Esophagus muscularis mucosa (tissue), 4 donors: ENCODE data around the gene ARHGEF37. TPM values are rescaled to one million over a fixed set of nuclear protein-coding genes. Genes with fewer than 3 reads are reported as not detected.

Experiments
- DNase-seq: peaks from one replicate; pipeline ENCODE4 v3.0.0-alpha.2; 2017; ENCODE audit errors: extremely low spot score
- H3K27ac ChIP-seq, 4 donors: fragments of 200-600 bp; sonication (generic); replicated peaks in 1 of 4; 1 replicate in 3 of 4; 2 replicates in 1 of 4; pipeline ENCODE4 v1.5.1; 2016 to 2019; ENCODE audit warnings: mild to moderate bottlenecking in 1 of 4
- H3K27me3 ChIP-seq, 4 donors: fragments of 200-600 bp; sonication (generic); one replicate each; pipeline versions ENCODE4 v1.5.1 to v1.6.0; 2016 to 2019
- H3K36me3 ChIP-seq, 4 donors: fragments of 200-600 bp; sonication (generic); one replicate each; pipeline ENCODE4 v1.5.1; 2016 to 2019
- H3K4me1 ChIP-seq, 4 donors: fragments of 200-600 bp; sonication (generic); one replicate each; pipeline ENCODE4 v1.5.1; 2016 to 2019
- H3K4me3 ChIP-seq, 4 donors: fragments of 200-600 bp; sonication (generic); 1 replicate in 2 of 4; 2 replicates in 2 of 4; pipeline ENCODE4 v1.5.1; 2016 to 2019; ENCODE audit warnings: mild to moderate bottlenecking in 4 of 4, moderate library complexity in 1 of 4
- H3K9me3 ChIP-seq, 4 donors: fragments of 200-600 bp; sonication (generic); 1 replicate in 3 of 4; 2 replicates in 1 of 4; pipeline ENCODE4 v1.5.1; 2016 to 2019
- EP300 ChIP-seq: sonication (generic); formaldehyde crosslinking; IDR thresholded peaks from one replicate; pipeline ENCODE4 v1.6.1; 2017; ENCODE audit warnings: antibody characterized with exemption
- POLR2A ChIP-seq: fragments of 450-650 bp; IDR thresholded peaks from one replicate; pipeline ENCODE4 v1.6.1; 2017; ENCODE audit warnings: antibody characterized with exemption, moderate library complexity, mild to moderate bottlenecking, low read depth
- POLR2AphosphoS5 ChIP-seq, 2 donors: sonication (generic); formaldehyde crosslinking; IDR thresholded peaks; one replicate each; pipeline ENCODE4 v1.6.1; 2017; ENCODE audit warnings: antibody characterized with exemption in 2 of 2
- WGBS: methylation state at CpG from one replicate; pipeline ENCODE4 v1.1.5; 2018; 5-methylcytosine and 5-hydroxymethylcytosine counted together
- intact Hi-C: fragments of 100-400 bp; cut with DNase I; formaldehyde crosslinking; loops from one replicate; pipeline ENCODE4 v1.15.1; 2023
- total RNA-seq, 4 donors: library from RNA; depleted of rRNA; stranded (reverse); fragments of >200 nt; gene quantifications; one replicate each; pipeline versions ENCODE4 v1.1.0 to v1.2.1, GENCODE V29; 2016
- TF ChIP-seq, protein P1 (sequence below), 3 experiments: fragments of 200-600 bp in 2 of 3; fragments of 450-650 bp in 1 of 3; sonication (generic) in 2 of 3; IDR thresholded peaks; one replicate each; pipeline ENCODE4 v1.5.1; 2017 to 2019; ENCODE audit warnings: antibody characterized with exemption in 3 of 3, mild to moderate bottlenecking in 2 of 3, moderate library complexity in 1 of 3

ARHGEF37 gene
- total RNA-seq, 4 donors from 2014 or later = 11.9 to 22.0 (median 19.5) TPM

DNA sequence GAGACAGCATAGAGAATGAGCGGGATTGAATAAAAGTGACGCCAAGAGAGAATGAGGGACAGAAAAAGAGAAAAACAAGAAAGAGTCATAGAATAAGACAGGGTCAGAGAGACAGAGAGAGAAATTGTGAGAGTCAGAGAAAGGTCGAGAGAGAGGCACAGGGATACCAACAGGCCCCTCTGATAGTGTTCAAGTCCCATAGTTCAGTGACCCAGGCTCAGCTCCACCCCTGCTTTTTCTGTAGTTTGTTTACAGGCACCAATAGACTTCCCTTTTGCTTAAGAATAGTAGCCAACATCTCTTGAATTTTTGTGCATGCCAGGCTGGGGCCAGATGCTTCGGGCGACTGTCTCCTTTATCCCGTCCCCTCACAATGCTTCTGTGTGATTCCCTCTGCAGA, 62.5 kb downstream of the ARHGEF37 start:
- Histone ChIP-seq H3K36me3 (no peaks in the 10 kb centered on the region), H3K4me3 (no peak overlapping the region), H3K27ac (no peak overlapping the region), H3K27me3 (no peaks in the 10 kb centered on the region), H3K9me3 (no peaks in the 10 kb centered on the region), H3K4me1 (peaks cover 0 to 18% (median 12%) of the 10 kb centered on the region in 4 donors)
- 88% methylated on average over 6 of the region's 6 CpGs for WGBS
- intact Hi-C loops = no loop called here
- DNase-seq = no peak
- no peak for TF ChIP-seq EP300
- TF ChIP-seq POLR2AphosphoS5 (IDR thresholded peaks at IDR 0.05) = no peak
- TF ChIP-seq POLR2A = no peak

DNA sequence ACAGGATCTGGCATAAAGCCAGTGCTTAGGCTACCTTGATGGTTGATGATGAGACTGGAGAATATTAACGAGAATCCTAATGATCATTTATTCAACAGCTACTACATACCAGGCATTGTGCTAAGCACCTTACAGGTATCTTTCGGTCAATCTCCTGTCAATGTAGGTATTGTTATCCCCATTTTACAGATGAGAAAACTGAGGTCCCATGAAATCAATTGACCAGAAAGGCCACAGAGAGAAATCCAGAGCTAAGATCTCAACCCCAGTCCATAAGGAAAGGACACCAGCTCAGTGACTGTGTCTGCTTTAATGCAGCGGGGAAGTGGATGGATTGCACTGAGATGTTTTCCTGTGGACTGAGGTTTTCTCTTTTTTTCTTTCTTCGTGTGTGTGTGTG, 63.3 kb downstream of the ARHGEF37 start:
- H3K36me3 ChIP-seq = no peaks in the 10 kb centered on the region
- H3K27ac ChIP-seq = no peak overlapping the region
- intact Hi-C loops = no loop called here
- 83% methylated on average over 4 of the region's 4 CpGs for WGBS
- no peak for TF ChIP-seq EP300
- TF ChIP-seq, protein P1, sequence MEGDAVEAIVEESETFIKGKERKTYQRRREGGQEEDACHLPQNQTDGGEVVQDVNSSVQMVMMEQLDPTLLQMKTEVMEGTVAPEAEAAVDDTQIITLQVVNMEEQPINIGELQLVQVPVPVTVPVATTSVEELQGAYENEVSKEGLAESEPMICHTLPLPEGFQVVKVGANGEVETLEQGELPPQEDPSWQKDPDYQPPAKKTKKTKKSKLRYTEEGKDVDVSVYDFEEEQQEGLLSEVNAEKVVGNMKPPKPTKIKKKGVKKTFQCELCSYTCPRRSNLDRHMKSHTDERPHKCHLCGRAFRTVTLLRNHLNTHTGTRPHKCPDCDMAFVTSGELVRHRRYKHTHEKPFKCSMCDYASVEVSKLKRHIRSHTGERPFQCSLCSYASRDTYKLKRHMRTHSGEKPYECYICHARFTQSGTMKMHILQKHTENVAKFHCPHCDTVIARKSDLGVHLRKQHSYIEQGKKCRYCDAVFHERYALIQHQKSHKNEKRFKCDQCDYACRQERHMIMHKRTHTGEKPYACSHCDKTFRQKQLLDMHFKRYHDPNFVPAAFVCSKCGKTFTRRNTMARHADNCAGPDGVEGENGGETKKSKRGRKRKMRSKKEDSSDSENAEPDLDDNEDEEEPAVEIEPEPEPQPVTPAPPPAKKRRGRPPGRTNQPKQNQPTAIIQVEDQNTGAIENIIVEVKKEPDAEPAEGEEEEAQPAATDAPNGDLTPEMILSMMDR (IDR thresholded peaks at IDR 0.05) = no peak
- no peak for TF ChIP-seq POLR2A
- TF ChIP-seq POLR2AphosphoS5 (IDR thresholded peaks at IDR 0.05) = no peak
- H3K9me3 ChIP-seq = no peaks in the 10 kb centered on the region
- peaks cover 0 to 16% (median 11%) of the 10 kb centered on the region in 4 donors for H3K4me1 ChIP-seq
- no peak overlapping the region for H3K4me3 ChIP-seq
- H3K27me3 ChIP-seq = no peaks in the 10 kb centered on the region
- no peak for DNase-seq

DNA sequence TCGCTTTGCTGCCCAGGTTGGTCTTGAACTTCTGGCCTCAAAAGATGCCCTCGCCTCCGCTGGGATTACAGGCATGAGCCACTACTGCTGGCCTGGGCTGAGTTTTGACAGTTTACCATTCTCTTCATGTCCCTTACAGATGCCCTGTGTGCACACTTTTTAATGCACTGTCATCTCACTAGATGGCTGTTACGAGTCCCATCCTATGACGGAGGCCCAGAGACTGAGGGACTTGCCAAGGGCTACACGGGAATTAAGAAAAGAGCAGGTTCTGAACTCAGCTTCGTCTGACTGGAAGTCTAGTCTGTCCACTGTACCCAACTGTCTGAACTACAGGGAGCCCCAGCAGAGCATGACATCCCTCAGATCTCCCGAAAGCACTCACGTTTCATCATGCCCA, 63.9 kb downstream of the ARHGEF37 start:
- H3K4me1 ChIP-seq = peaks cover 0 to 10% (median 8%) of the 10 kb centered on the region in 4 donors
- no peaks in the 10 kb centered on the region for H3K36me3 ChIP-seq
- intact Hi-C loops = no loop called here
- no peaks in the 10 kb centered on the region for H3K27me3 ChIP-seq
- H3K27ac ChIP-seq = no peak overlapping the region
- no peak for DNase-seq
- H3K9me3 ChIP-seq = no peaks in the 10 kb centered on the region
- TF ChIP-seq, protein P1 (IDR thresholded peaks at IDR 0.05) = no peak
- TF ChIP-seq POLR2AphosphoS5 (IDR thresholded peaks at IDR 0.05) (no peak), EP300 (no peak), POLR2A (no peak)
- whole genome bisulfite sequencing = 78% methylated on average over 9 of the region's 9 CpGs
- H3K4me3 ChIP-seq = no peak overlapping the region

DNA sequence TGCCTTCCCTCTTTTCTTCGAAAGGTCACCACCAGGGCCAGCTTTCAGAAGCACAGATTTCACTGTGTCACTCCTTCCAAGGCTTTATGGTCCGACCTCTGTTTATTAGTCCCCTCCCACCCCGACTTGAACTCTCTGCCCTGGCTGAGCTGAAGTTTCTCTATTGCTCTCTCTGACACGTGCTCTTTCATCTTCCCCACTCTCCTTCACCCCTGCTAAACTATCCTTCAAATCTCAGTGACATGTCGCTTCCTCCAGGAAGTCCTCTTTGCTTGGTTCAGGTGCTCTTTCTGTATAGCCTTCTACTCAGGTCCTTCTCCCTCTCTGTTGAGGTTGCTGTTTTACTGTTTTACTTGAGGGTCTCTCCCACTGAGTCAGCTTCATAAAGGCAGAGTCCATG, 64.4 kb downstream of the ARHGEF37 start:
- Histone ChIP-seq H3K27me3 (no peaks in the 10 kb centered on the region), H3K36me3 (no peaks in the 10 kb centered on the region), H3K9me3 (no peaks in the 10 kb centered on the region), H3K4me1 (peaks cover 0 to 6% (median 3%) of the 10 kb centered on the region in 4 donors), H3K27ac (no peak overlapping the region), H3K4me3 (no peak overlapping the region)
- WGBS = 65% methylated on average over 5 of the region's 5 CpGs
- intact Hi-C loops = no loop called here
- DNase-seq = no peak
- TF ChIP-seq, protein P1 (IDR thresholded peaks at IDR 0.05) = no peak
- no peak for TF ChIP-seq POLR2AphosphoS5 (IDR thresholded peaks at IDR 0.05)
- no peak for TF ChIP-seq EP300
- no peak for TF ChIP-seq POLR2A

DNA sequence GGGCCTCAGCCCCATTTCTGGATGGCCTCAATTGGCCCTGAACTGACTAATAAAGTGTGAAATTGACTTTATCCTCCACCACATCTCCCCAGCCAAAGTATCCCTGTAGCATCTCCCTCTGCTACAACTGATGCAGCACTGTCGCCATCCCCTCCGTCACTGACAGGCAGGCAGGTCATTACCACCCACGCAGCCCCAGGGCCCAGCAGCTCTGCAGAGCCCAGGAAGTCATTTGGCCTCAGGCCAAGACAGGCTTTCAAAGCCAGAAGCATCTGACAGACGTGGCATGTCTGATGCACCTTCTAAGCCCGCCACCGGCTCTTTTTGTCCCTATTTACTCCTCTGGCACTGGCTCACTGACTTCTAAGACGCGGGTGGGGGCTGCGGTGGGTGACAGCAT, 65.3 kb downstream of the ARHGEF37 start:
- intact Hi-C loops = no loop called here
- DNase-seq = no peak

More for the DNA sequence above, 65.3 kb downstream of the ARHGEF37 start:
- Histone ChIP-seq H3K4me3 (no peak overlapping the region), H3K27me3 (no peaks in the 10 kb centered on the region), H3K36me3 (no peaks in the 10 kb centered on the region), H3K4me1 (no peaks in the 10 kb centered on the region), H3K9me3 (no peaks in the 10 kb centered on the region), H3K27ac (no peak overlapping the region)
- TF ChIP-seq EP300 (no peak), POLR2A (no peak), POLR2AphosphoS5 (IDR thresholded peaks at IDR 0.05) (no peak)
- TF ChIP-seq, protein P1 (IDR thresholded peaks at IDR 0.05) = no peak
- WGBS = 49% methylated on average over 9 of the region's 9 CpGs
